Thoracic aorta (tissue), 2 donors: ENCODE results near the gene SH3TC2. TPM values are rescaled to one million over a fixed set of nuclear protein-coding genes. Genes with fewer than 3 reads are reported as not detected.

ENCODE experiments used
- ATAC-seq: fragments of 150-250 bp; one replicate; pipeline ENCODE4 v1.8.0; 2017; ENCODE audit warnings: low read depth; ENCODE audit not compliant: insufficient number of reproducible peaks, low FRiP score
- DNase-seq: peaks from one replicate; pipeline ENCODE4 v3.0.0-alpha.2; 2020; ENCODE audit warnings: low spot score
- H3K27ac ChIP-seq, 2 donors: fragments of 200-600 bp; sonication (generic); 1 replicate in 1 of 2; 2 replicates in 1 of 2; pipeline ENCODE4 v1.5.1; 2016; ENCODE audit warnings: mild to moderate bottlenecking in 2 of 2, moderate library complexity in 2 of 2
- H3K27me3 ChIP-seq: fragments of 200-600 bp; sonication (generic); replicated peaks from 2 replicates; pipeline ENCODE4 v1.6.0; 2016; ENCODE audit warnings: mild to moderate bottlenecking; ENCODE audit not compliant: insufficient read depth
- H3K36me3 ChIP-seq: fragments of 200-600 bp; sonication (generic); one replicate; pipeline ENCODE4 v1.5.1; 2016
- H3K4me1 ChIP-seq, 2 donors: fragments of 200-600 bp; sonication (generic); 1 replicate in 1 of 2; 2 replicates in 1 of 2; pipeline versions ENCODE4 v1.5.1 to v1.6.0; 2016; ENCODE audit warnings: low read depth in 2 of 2, mild to moderate bottlenecking in 1 of 2; ENCODE audit not compliant: control insufficient read depth in 1 of 2
- H3K4me3 ChIP-seq: fragments of 200-600 bp; sonication (generic); 2 replicates; pipeline ENCODE4 v1.5.1; 2016; ENCODE audit warnings: mild to moderate bottlenecking
- H3K9me3 ChIP-seq: fragments of 200-600 bp; sonication (generic); 2 replicates; pipeline ENCODE4 v1.5.1; 2016
- CTCF ChIP-seq: fragments of 200-600 bp; sonication (generic); IDR thresholded peaks from one replicate; pipeline ENCODE4 v1.5.1; 2019; ENCODE audit warnings: antibody characterized with exemption
- total RNA-seq, 2 donors: library from RNA; depleted of rRNA; stranded (reverse); fragments of >200 nt; gene quantifications; one replicate each; pipeline versions ENCODE4 v1.1.0 to v1.2.3, GENCODE V29; 2016

Gene SH3TC2
- total RNA-seq, 2 donors from 2014 or later, result 1.1 to 1.9 TPM

GRCh38 chr5:149062371-149063016 lies 368 bp downstream of the SH3TC2 start:
- H3K36me3 ChIP-seq, result no peaks in the 10 kb centered on the region
- H3K4me3 ChIP-seq, result no peak overlapping the region
- peaks cover 9 to 12% of the 10 kb centered on the region in 2 donors for H3K4me1 ChIP-seq
- H3K27ac ChIP-seq, result peak overlapping the region; percentile 45 to 54
- no peak for DNase-seq
- H3K9me3 ChIP-seq, result no peaks in the 10 kb centered on the region
- no peak for TF ChIP-seq CTCF
- peak; percentile 82 for ATAC-seq
- H3K27me3 ChIP-seq, result no peaks in the 10 kb centered on the region

GRCh38 chr5:149061341-149061740 lies 1.5 kb downstream of the SH3TC2 start:
- no peak overlapping the region for H3K27ac ChIP-seq
- H3K27me3 ChIP-seq, result no peaks in the 10 kb centered on the region
- H3K9me3 ChIP-seq, result no peaks in the 10 kb centered on the region
- H3K4me1 ChIP-seq, result peaks cover 9 to 12% of the 10 kb centered on the region in 2 donors
- H3K36me3 ChIP-seq, result no peaks in the 10 kb centered on the region
- ATAC-seq, result no peak
- no peak overlapping the region for H3K4me3 ChIP-seq
- DNase-seq, result no peak
- TF ChIP-seq CTCF, result no peak

GRCh38 chr5:149060325-149060724 lies 2.5 kb downstream of the SH3TC2 start:
- Histone ChIP-seq H3K36me3 (no peaks in the 10 kb centered on the region), H3K4me3 (no peak overlapping the region), H3K4me1 (peaks cover 9 to 12% of the 10 kb centered on the region in 2 donors), H3K9me3 (no peaks in the 10 kb centered on the region), H3K27ac (no peak overlapping the region), H3K27me3 (no peaks in the 10 kb centered on the region)
- ATAC-seq (no peak), DNase-seq (no peak)
- no peak for TF ChIP-seq CTCF

GRCh38 chr5:149056616-149057165 lies 6.2 kb downstream of the SH3TC2 start:
- Histone ChIP-seq H3K4me1 (peaks cover 0 to 6% of the 10 kb centered on the region in 2 donors), H3K4me3 (no peak overlapping the region), H3K27me3 (no peaks in the 10 kb centered on the region), H3K9me3 (no peaks in the 10 kb centered on the region), H3K36me3 (no peaks in the 10 kb centered on the region), H3K27ac (no peak overlapping the region)
- ATAC-seq (no peak), DNase-seq (no peak)
- TF ChIP-seq CTCF, result no peak

GRCh38 chr5:149054416-149054815 lies 8.4 kb downstream of the SH3TC2 start:
- Histone ChIP-seq H3K4me1 (peaks cover 0 to 6% of the 10 kb centered on the region in 2 donors), H3K4me3 (no peak overlapping the region), H3K36me3 (no peaks in the 10 kb centered on the region), H3K9me3 (no peaks in the 10 kb centered on the region), H3K27ac (no peak overlapping the region), H3K27me3 (no peaks in the 10 kb centered on the region)
- DNase-seq, result no peak
- no peak for ATAC-seq
- no peak for TF ChIP-seq CTCF
